Stimulated activated naive CD8-positive, alpha-beta T cell treated with anti-CD3 and anti-CD28 coated beads, Interleukin-15, amount 100 ng/mL, for 72 hours (primary cell): ENCODE data around the gene GJA4.
"Not testable (repeated sequence)": the region's sequence is repeated elsewhere in the genome, so short reads cannot be mapped to it uniquely, and the experiment has no call there.

ENCODE experiments used
- ATAC-seq: fragments of 150-1000 bp; cut with Tn5 transposase; 2 replicates; pipeline ENCODE4 v1.10.0; 2021; ENCODE audit warnings: mild to moderate bottlenecking, moderate library complexity
- DNase-seq, 2 donors: peaks; one replicate each; pipeline ENCODE4 v3.0.0; 2021 to 2022
- H3K27ac Mint-ChIP-seq, 2 donors: one replicate each; pipeline ENCODE4 v1.8.0; 2022; ENCODE audit warnings: mild to moderate bottlenecking in 2 of 2, mixed read lengths in 2 of 2, moderate library complexity in 2 of 2
- H3K27me3 Mint-ChIP-seq: one replicate; pipeline ENCODE4 v1.8.0; 2022; ENCODE audit warnings: mixed read lengths
- H3K4me1 Mint-ChIP-seq: one replicate; pipeline ENCODE4 v1.8.0; 2022; ENCODE audit warnings: mild to moderate bottlenecking, mixed read lengths
- H3K4me3 Mint-ChIP-seq, 2 donors: one replicate each; pipeline ENCODE4 v1.8.0; 2022; ENCODE audit warnings: mild to moderate bottlenecking in 2 of 2, mixed read lengths in 2 of 2, moderate library complexity in 1 of 2
- H3K9me3 Mint-ChIP-seq, 2 donors: one replicate each; pipeline ENCODE4 v1.8.0; 2022; ENCODE audit warnings: mixed read lengths in 2 of 2

Gene GJA4

GRCh38 chr1:34761176-34761761 is 31.5 kb upstream of the GJA4 start:
- Mint-ChIP-seq H3K4me3 (no peak overlapping the region), H3K9me3 (no peaks in the 10 kb centered on the region), H3K4me1 (no peaks in the 10 kb centered on the region), H3K27ac (no peak overlapping the region), H3K27me3 (peaks cover 20% of the 10 kb centered on the region)
- ATAC-seq (no peak), DNase-seq (no peak)

GRCh38 chr1:34761776-34762307 is 31.0 kb upstream of the GJA4 start:
- Mint-ChIP-seq H3K27me3 (peaks cover 20% of the 10 kb centered on the region), H3K4me3 (no peak overlapping the region), H3K27ac (no peak overlapping the region), H3K9me3 (no peaks in the 10 kb centered on the region), H3K4me1 (no peaks in the 10 kb centered on the region)
- no peak for DNase-seq
- no peak for ATAC-seq

DNA sequence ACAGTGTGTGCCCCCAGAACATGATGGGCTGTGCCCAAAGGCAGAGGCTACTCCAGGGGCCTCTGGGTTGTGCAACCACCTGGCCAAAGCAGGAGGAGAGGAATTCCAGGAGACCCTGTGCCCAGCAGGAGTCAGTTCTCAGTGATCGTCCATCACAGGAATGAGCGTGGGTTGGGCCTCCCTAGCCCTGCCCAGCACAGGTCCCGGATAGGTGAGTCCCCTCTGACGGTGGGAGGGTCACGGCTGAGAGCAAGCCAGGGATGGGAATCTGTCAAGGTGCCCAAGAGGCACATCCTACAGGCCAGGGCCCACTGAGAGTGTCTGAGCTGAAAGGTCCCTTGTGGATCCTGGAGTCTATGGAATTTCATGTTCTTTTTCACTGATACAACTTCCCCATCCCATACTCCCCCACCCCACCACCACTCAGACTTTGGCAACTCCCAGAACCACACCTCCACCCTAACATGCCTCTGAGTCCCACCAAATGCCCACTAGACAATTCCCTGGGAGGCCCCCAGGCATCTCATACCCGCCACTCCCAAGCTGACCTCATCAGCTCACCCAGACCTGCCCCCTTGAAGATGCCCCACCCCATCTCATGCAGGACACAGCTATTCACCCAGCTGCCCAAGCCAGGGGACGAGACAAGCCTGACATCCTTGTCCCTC is 30.2 kb upstream of the GJA4 start:
- DNase-seq (no peak), ATAC-seq (no peak)
- Mint-ChIP-seq H3K27ac (peak overlapping the region in 1 of 2 donors; percentile 0), H3K9me3 (no peaks in the 10 kb centered on the region), H3K4me1 (no peaks in the 10 kb centered on the region), H3K4me3 (no peak overlapping the region), H3K27me3 (peaks cover 17% of the 10 kb centered on the region)

DNA sequence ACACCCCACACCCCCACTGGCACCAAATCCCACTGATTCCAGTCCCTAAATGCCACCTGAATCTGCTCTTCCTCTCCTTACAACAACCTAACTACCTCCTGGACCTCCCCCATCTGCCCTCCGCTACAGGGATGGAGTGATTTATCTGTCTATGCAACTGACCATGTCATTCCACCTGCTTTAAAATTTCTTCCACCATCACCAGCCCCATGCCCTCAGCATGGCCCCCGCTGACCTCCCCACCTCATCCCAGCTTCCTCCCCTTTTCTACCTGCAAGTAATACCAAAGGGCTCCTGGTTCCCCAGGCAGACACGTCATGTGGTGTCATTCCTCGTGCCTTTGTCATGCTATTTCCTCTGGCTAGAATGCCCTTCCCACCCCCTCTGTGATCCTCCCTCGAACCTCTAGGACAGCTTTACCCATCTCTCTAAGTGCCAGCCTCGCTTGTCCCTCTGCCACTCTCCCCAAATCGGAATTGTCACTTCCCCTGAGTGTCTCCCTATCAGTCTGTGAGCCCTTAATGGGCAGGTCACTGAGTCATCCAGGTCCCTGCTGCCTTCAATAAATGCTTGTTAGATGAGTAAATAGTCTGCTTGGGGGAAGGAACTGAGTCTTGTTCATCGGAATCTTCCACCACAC is 29.5 kb upstream of the GJA4 start:
- no peak for DNase-seq
- H3K27me3 Mint-ChIP-seq, result peaks cover 11% of the 10 kb centered on the region
- no peak for ATAC-seq
- H3K9me3 Mint-ChIP-seq, result no peaks in the 10 kb centered on the region
- peak overlapping the region; percentile 0 to 48 for H3K27ac Mint-ChIP-seq
- no peak overlapping the region for H3K4me3 Mint-ChIP-seq
- H3K4me1 Mint-ChIP-seq, result no peaks in the 10 kb centered on the region

DNA sequence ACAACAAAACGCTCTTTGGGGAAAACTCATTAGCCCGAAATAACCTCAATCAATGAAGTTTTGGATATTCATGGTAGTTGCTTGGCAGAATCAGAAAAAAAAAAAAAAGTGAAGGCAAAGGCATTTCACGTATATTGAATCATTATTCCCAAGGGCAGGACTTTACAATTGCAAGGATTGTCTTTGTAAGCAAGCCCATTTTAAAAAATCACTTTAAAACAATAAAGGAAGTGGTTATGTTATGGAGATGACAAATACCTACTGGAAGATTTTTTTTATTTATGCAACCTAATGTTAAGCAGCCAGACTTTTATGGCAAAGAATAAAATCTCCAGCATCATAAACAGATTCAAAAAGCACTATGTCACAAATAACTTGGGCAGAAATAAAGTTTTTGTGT is 23.9 kb upstream of the GJA4 start:
- no peak for ATAC-seq
- H3K27me3 Mint-ChIP-seq, result no peaks in the 10 kb centered on the region
- H3K4me3 Mint-ChIP-seq, result no peak overlapping the region
- no peak overlapping the region for H3K27ac Mint-ChIP-seq
- no peak for DNase-seq
- no peaks in the 10 kb centered on the region for H3K9me3 Mint-ChIP-seq
- no peaks in the 10 kb centered on the region for H3K4me1 Mint-ChIP-seq

DNA sequence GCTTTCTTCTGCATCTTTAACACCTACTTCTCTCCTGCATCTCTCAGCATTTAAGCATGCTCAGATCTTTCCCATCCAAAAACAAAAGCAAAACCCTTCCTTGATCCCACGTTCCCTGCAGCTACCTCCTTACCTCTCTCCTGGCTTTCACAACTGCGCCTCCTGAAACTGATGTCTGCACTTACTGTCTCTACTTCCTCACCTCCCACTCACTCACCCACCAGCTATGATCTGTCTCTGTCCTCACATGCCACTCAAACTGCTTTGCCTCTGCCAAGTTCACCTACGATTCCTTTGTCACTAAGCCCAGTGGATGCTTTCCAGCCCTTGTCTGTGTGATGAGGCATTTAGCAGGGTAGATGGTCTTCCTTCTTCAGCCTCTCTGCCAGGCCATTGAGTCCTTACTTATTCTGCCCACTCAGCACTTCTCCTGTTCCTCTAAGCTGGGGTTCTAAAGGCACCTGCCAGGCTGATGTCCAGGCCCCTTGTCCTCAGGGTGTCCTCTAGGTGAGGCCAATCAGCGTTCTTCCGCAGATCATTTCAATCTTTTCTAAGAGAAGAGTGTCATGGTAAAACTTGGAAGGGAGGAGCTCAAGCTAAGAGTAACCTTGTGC is 21.8 kb upstream of the GJA4 start:
- no peak for ATAC-seq
- Mint-ChIP-seq H3K27ac (no peak overlapping the region), H3K27me3 (no peaks in the 10 kb centered on the region), H3K9me3 (no peaks in the 10 kb centered on the region), H3K4me1 (no peaks in the 10 kb centered on the region), H3K4me3 (no peak overlapping the region)
- DNase-seq, result no peak

DNA sequence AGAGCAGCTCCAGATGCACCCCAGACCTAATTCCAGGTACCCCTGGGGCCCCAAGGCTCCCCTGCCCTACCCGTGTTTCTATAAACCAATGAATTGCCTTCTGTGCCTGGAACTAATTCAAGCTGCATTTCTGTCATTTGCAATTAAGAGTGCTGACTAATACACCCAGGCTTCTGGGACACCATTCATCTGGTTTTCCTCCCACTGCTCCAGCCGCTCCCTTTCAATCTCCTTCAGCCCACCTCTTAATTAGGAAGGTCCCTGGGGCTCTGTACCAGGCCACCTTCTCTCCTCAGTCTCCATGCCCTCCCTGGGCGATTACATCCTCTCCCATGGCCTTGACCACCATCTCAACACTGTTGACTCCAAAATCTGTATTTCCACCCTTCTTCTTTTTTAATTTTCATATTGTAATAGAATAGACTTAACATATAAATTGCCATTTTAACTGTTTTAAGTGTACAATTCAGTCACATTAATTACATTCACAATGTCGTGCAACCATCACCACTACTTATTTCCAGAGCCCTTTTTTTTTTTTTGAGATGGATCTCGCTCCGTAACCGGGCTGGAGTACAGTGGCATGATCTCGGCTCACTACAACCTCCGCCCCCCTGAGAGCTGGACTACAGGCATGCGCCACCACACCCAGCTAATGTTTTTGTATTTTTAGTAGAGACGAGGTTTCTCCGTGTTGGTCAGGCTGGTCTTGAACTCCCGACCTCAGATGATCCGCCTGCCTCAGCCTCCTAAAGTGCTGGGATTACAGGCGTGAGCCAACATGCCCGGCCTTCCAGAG is 21.0 kb upstream of the GJA4 start:
- H3K9me3 Mint-ChIP-seq, result no peaks in the 10 kb centered on the region
- no peaks in the 10 kb centered on the region for H3K4me1 Mint-ChIP-seq
- H3K4me3 Mint-ChIP-seq, result no peak overlapping the region
- H3K27me3 Mint-ChIP-seq, result no peaks in the 10 kb centered on the region
- DNase-seq (no peak), ATAC-seq (no peak)
- no peak overlapping the region for H3K27ac Mint-ChIP-seq

DNA sequence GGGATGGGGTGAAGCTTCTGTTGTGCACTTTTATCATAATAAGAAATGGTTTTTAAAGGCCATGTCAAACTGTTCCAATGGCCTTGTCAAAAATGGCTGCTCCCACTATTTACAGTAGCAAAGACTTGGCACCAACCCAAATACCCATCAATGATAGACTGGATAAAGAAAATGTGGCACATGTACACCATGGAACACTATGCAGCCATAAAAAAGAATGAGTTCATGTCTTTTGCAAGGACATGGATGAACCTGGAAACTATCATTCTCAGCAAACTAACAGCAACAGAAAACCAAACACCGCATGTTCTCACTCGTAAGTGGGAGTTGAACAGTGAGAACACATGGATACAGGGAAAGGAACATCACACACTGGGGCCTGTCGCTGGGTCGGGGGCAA is 19.7 kb upstream of the GJA4 start:
- DNase-seq, H3K4me1 Mint-ChIP-seq, H3K4me3 Mint-ChIP-seq, ATAC-seq, H3K27ac Mint-ChIP-seq, H3K9me3 Mint-ChIP-seq: not testable (repeated sequence)
- H3K27me3 Mint-ChIP-seq, result peaks cover 11% of the 10 kb centered on the region

GRCh38 chr1:34774957-34775356 is 17.8 kb upstream of the GJA4 start:
- DNase-seq (no peak), ATAC-seq (no peak)
- Mint-ChIP-seq H3K27ac (no peak overlapping the region), H3K27me3 (peaks cover 22% of the 10 kb centered on the region), H3K4me1 (no peaks in the 10 kb centered on the region), H3K4me3 (no peak overlapping the region), H3K9me3 (no peaks in the 10 kb centered on the region)

GRCh38 chr1:34776911-34777310 is 15.9 kb upstream of the GJA4 start:
- H3K4me1 Mint-ChIP-seq, result peaks cover 2% of the 10 kb centered on the region
- no peak overlapping the region for H3K4me3 Mint-ChIP-seq
- peaks cover 35% of the 10 kb centered on the region for H3K27me3 Mint-ChIP-seq
- no peaks in the 10 kb centered on the region for H3K9me3 Mint-ChIP-seq
- no peak for DNase-seq
- no peak for ATAC-seq
- H3K27ac Mint-ChIP-seq, result no peak overlapping the region

DNA sequence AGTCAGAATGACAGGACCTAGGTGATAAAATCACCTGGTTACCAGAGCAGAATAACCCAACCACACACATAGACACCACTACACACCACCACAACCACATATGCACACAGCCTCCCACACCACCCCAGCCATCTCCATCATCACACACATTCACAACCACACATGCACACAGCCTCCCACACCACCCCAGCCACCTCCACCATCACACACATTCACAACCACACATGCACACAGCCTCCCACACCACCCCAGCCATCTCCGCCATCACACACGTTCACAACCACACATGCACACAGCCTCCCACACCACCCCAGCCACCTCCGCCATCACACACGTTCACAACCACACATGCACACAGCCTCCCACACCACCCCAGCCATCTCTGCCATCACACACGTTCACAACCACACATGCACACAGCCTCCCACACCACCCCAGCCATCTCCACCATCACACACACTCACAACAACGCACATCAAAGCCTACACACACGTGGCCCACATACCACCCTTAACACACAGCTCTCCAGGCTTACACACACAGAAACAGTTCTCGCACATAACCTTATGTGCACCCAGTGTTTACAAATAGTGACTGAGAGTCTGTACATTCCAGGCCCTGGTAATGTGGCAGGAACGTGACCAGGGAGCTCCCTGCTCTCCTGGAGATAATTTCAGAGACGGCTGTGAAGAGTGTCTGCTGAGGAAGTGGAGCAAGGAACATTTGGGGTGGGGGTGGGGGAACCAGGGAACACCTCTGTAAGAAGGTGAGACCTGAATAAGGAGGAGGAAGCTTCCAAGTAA is 15.1 kb upstream of the GJA4 start:
- DNase-seq (no peak), ATAC-seq (no peak)
- Mint-ChIP-seq H3K27me3 (peaks cover 43% of the 10 kb centered on the region), H3K9me3 (no peaks in the 10 kb centered on the region), H3K27ac (no peak overlapping the region), H3K4me1 (peaks cover 7% of the 10 kb centered on the region), H3K4me3 (no peak overlapping the region)

- no peak overlapping the region for H3K4me3 Mint-ChIP-seq
- H3K9me3 Mint-ChIP-seq, result no peaks in the 10 kb centered on the region
- peaks cover 7% of the 10 kb centered on the region for H3K4me1 Mint-ChIP-seq
- no peak for DNase-seq
- peaks cover 50% of the 10 kb centered on the region for H3K27me3 Mint-ChIP-seq
- no peak for ATAC-seq
- no peak overlapping the region for H3K27ac Mint-ChIP-seq
These were observed 14.4 kb upstream of the GJA4 start for GRCh38 chr1:34778381-34778780.

DNA sequence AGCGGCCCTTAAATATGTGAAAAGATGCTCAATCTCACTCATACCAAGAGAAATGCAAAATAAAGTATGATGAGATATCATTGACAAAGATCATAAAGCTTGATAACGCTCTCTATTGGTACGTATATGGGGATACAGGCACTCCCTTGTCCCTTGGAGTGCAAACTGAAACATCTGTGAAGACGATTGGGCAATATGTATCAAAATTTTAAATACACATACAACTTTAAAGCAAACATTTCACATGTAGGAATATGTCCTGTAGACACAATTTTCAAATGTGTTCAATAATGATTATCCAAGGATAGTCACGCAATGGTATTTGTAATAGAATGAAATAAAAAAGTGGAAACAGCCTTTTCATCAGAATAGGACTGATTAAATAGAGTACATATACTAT is 13.8 kb upstream of the GJA4 start:
- peaks cover 56% of the 10 kb centered on the region for H3K27me3 Mint-ChIP-seq
- DNase-seq, result no peak
- peaks cover 7% of the 10 kb centered on the region for H3K4me1 Mint-ChIP-seq
- no peak overlapping the region for H3K4me3 Mint-ChIP-seq
- ATAC-seq, result no peak
- H3K27ac Mint-ChIP-seq, result no peak overlapping the region
- no peaks in the 10 kb centered on the region for H3K9me3 Mint-ChIP-seq

- Mint-ChIP-seq H3K9me3 (no peaks in the 10 kb centered on the region), H3K27ac (no peak overlapping the region), H3K4me1 (peaks cover 7% of the 10 kb centered on the region), H3K27me3 (peaks cover 61% of the 10 kb centered on the region), H3K4me3 (no peak overlapping the region)
- ATAC-seq (no peak), DNase-seq (no peak)
These were observed 13.3 kb upstream of the GJA4 start for GRCh38 chr1:34779526-34779925.

GRCh38 chr1:34779962-34780361 is 12.8 kb upstream of the GJA4 start:
- Mint-ChIP-seq H3K4me3 (no peak overlapping the region), H3K27ac (no peak overlapping the region), H3K4me1 (peaks cover 7% of the 10 kb centered on the region), H3K9me3 (no peaks in the 10 kb centered on the region), H3K27me3 (peaks cover 65% of the 10 kb centered on the region)
- DNase-seq (no peak), ATAC-seq (no peak)
